GM23338 (cell line): ENCODE results near the gene OR10P1. TPM values are rescaled to one million over a fixed set of nuclear protein-coding genes. Genes with fewer than 3 reads are reported as not detected.

ENCODE experiments used
- ATAC-seq: fragments of 200-7000 bp; cut with Tn5 transposase; 3 replicates; pipeline ENCODE4 v1.9.1; 2020
- DNase-seq: peaks from one replicate; pipeline ENCODE4 v3.0.0-alpha.2; 2015; ENCODE audit warnings: low spot score
- H2AFZ ChIP-seq: fragments of 200-600 bp; sonication (generic); 2 replicates; pipeline ENCODE4 v1.8.0; 2016; ENCODE audit warnings: antibody characterized with exemption, mild to moderate bottlenecking, moderate library complexity
- H3F3A ChIP-seq: fragments of 200-600 bp; sonication (generic); replicated peaks from 2 replicates; pipeline ENCODE4 v1.8.0; 2017; ENCODE audit warnings: antibody characterized with exemption, mixed run types, low read depth
- H3K27ac ChIP-seq: fragments of 200-600 bp; sonication (generic); 2 replicates; pipeline ENCODE4 v1.6.1; 2016; ENCODE audit warnings: low read depth
- H3K27me3 ChIP-seq: fragments of 200-600 bp; sonication (generic); 2 replicates; pipeline ENCODE4 v1.8.0; 2016; ENCODE audit warnings: mild to moderate bottlenecking, mixed run types, moderate library complexity; ENCODE audit not compliant: insufficient read depth
- H3K36me3 ChIP-seq: fragments of 200-600 bp; sonication (generic); 2 replicates; pipeline ENCODE4 v1.8.0; 2016; ENCODE audit warnings: mild to moderate bottlenecking; ENCODE audit not compliant: insufficient read depth
- H3K4me1 ChIP-seq: fragments of 200-600 bp; sonication (generic); 2 replicates; pipeline ENCODE4 v1.8.0; 2016; ENCODE audit warnings: mild to moderate bottlenecking, moderate library complexity; ENCODE audit not compliant: insufficient read depth
- H3K4me2 ChIP-seq: fragments of 200-600 bp; sonication (generic); 2 replicates; pipeline ENCODE4 v1.7.1; 2017; ENCODE audit warnings: mixed run types
- H3K4me3 ChIP-seq: fragments of 200-600 bp; sonication (generic); 2 replicates; pipeline ENCODE4 v1.6.1; 2016; ENCODE audit warnings: mixed run types
- H3K79me2 ChIP-seq: fragments of 200-600 bp; sonication (generic); replicated peaks from 2 replicates; pipeline ENCODE4 v1.8.0; 2017; ENCODE audit warnings: mild to moderate bottlenecking; ENCODE audit not compliant: insufficient read depth
- H3K9me2 ChIP-seq: fragments of 200-600 bp; sonication (generic); 2 replicates; pipeline ENCODE4 v1.8.0; 2017; ENCODE audit not compliant: insufficient read depth
- H4K20me1 ChIP-seq: fragments of 200-600 bp; sonication (generic); replicated peaks from 2 replicates; pipeline ENCODE4 v1.8.0; 2017; ENCODE audit warnings: mild to moderate bottlenecking; ENCODE audit not compliant: insufficient read depth
- H3K27ac Mint-ChIP-seq: 2 replicates; pipeline ENCODE4 v1.8.0; 2020; ENCODE audit warnings: inconsistent platforms, mild to moderate bottlenecking, moderate library complexity, mixed read lengths
- H3K27me3 Mint-ChIP-seq: 3 replicates; pipeline ENCODE4 v1.8.0; 2022; ENCODE audit warnings: low read depth, mild to moderate bottlenecking, moderate library complexity, mixed read lengths, inconsistent platforms; ENCODE audit not compliant: insufficient read depth, poor library complexity
- H3K36me3 Mint-ChIP-seq: 3 replicates; pipeline ENCODE4 v1.8.0; 2021; ENCODE audit warnings: low read depth, mild to moderate bottlenecking, inconsistent platforms, moderate library complexity, mixed read lengths
- H3K4me1 Mint-ChIP-seq: 3 replicates; pipeline ENCODE4 v1.8.0; 2020; ENCODE audit warnings: mild to moderate bottlenecking, inconsistent platforms, mixed read lengths
- H3K4me3 Mint-ChIP-seq: 3 replicates; pipeline ENCODE4 v1.8.0; 2021; ENCODE audit warnings: moderate library complexity, mild to moderate bottlenecking, inconsistent platforms, mixed read lengths
- H3K9me3 Mint-ChIP-seq: 3 replicates; pipeline ENCODE4 v1.8.0; 2020; ENCODE audit warnings: moderate library complexity, mild to moderate bottlenecking, inconsistent platforms, mixed read lengths
- CREB1 ChIP-seq: fragments of 250-450 bp; sonication (Bioruptor Pico); IDR thresholded peaks from 2 replicates; pipeline ENCODE4 v1.5.0; 2020; ENCODE audit warnings: low read depth, mild to moderate bottlenecking, moderate library complexity
- ETS1 ChIP-seq: IDR thresholded peaks from 2 replicates; pipeline ENCODE4 v1.6.1; 2016; ENCODE audit warnings: antibody characterized with exemption
- EZH2 ChIP-seq: fragments of 200-600 bp; sonication (generic); IDR thresholded peaks from one replicate; pipeline ENCODE4 v1.8.0; 2017; ENCODE audit warnings: antibody characterized with exemption, mild to moderate bottlenecking, low read depth; ENCODE audit not compliant: unreplicated experiment
- JUNB ChIP-seq: IDR thresholded peaks from one replicate; pipeline ENCODE4 v1.6.1; 2016; ENCODE audit warnings: antibody characterized with exemption; ENCODE audit not compliant: unreplicated experiment
- NANOG ChIP-seq: IDR thresholded peaks from 2 replicates; pipeline ENCODE4 v1.6.1; 2016; ENCODE audit warnings: antibody characterized with exemption, borderline replicate concordance
- POLR2AphosphoS5 ChIP-seq: IDR thresholded peaks from 2 replicates; pipeline ENCODE4 v1.6.1; 2016; ENCODE audit warnings: antibody characterized with exemption, low read depth
- STAT1 ChIP-seq: IDR thresholded peaks from one replicate; pipeline ENCODE4 v1.6.1; 2016; ENCODE audit warnings: antibody characterized with exemption; ENCODE audit not compliant: unreplicated experiment
- ZNF331 ChIP-seq: fragments of 250-450 bp; sonication (Bioruptor Pico); IDR thresholded peaks from 2 replicates; pipeline ENCODE4 v1.5.0; 2020; ENCODE audit warnings: low read depth, mild to moderate bottlenecking, moderate library complexity
- polyA plus RNA-seq: library from polyadenylated mRNA; unstranded; fragments of >200 nt; fragmentation: Nextera tagmentation; extraction: Ambion mirVana; gene quantifications from 2 replicates; pipeline ENCODE4 v1.2.1, GENCODE V29; 2016
- total RNA-seq: library from RNA; depleted of rRNA; stranded (reverse); fragments of >200 nt; shearing (Covaris generic); gene quantifications from 2 replicates; pipeline ENCODE4 v1.2.3, GENCODE V29; 2014
- TF ChIP-seq, protein P1 (sequence below): IDR thresholded peaks from one replicate; pipeline ENCODE4 v1.6.1; 2018; ENCODE audit warnings: antibody characterized with exemption; ENCODE audit not compliant: unreplicated experiment
- TF ChIP-seq, protein P2 (sequence below), 2 experiments: fragments of 200-600 bp in 1 of 2; sonication (generic) in 1 of 2; conservative IDR thresholded peaks; 2 replicates each; pipeline versions ENCODE4 v1.5.1 to v1.6.1; 2016 to 2017; ENCODE audit warnings: antibody characterized with exemption in 2 of 2, low read depth in 2 of 2, mild to moderate bottlenecking in 2 of 2, moderate library complexity in 1 of 2

Gene OR10P1
- total and polyA plus RNA-seq, 2 experiments from 2014 or later, result not detected

DNA sequence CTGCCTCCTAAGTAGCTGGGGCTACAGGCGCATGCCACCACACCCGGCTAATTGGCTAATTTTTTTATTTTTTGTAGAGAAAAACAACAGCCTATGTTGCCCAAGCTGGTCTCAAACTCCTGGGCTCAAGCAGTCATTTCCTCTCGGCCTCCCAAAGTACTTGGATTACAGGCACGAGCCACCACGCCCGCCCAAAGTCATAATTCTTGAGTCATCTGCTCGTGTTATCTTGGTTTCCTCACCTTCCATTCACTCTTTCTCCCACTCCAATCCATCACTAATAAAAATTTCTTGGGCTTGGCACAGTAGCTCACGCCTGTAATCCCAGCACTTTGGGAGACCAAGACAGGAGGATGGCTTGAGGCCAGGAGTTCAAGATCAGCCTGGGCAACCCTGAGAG is 39.0 kb downstream of the OR10P1 start (continued):
- TF ChIP-seq, protein P1, sequence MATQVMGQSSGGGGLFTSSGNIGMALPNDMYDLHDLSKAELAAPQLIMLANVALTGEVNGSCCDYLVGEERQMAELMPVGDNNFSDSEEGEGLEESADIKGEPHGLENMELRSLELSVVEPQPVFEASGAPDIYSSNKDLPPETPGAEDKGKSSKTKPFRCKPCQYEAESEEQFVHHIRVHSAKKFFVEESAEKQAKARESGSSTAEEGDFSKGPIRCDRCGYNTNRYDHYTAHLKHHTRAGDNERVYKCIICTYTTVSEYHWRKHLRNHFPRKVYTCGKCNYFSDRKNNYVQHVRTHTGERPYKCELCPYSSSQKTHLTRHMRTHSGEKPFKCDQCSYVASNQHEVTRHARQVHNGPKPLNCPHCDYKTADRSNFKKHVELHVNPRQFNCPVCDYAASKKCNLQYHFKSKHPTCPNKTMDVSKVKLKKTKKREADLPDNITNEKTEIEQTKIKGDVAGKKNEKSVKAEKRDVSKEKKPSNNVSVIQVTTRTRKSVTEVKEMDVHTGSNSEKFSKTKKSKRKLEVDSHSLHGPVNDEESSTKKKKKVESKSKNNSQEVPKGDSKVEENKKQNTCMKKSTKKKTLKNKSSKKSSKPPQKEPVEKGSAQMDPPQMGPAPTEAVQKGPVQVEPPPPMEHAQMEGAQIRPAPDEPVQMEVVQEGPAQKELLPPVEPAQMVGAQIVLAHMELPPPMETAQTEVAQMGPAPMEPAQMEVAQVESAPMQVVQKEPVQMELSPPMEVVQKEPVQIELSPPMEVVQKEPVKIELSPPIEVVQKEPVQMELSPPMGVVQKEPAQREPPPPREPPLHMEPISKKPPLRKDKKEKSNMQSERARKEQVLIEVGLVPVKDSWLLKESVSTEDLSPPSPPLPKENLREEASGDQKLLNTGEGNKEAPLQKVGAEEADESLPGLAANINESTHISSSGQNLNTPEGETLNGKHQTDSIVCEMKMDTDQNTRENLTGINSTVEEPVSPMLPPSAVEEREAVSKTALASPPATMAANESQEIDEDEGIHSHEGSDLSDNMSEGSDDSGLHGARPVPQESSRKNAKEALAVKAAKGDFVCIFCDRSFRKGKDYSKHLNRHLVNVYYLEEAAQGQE, result no peak
- TF ChIP-seq EZH2 (no peak), ETS1 (no peak), STAT1 (no peak), POLR2AphosphoS5 (no peak), CREB1 (CRISPR knock-in tag) (no peak), JUNB (no peak), NANOG (no peak)
- TF ChIP-seq, protein P2, sequence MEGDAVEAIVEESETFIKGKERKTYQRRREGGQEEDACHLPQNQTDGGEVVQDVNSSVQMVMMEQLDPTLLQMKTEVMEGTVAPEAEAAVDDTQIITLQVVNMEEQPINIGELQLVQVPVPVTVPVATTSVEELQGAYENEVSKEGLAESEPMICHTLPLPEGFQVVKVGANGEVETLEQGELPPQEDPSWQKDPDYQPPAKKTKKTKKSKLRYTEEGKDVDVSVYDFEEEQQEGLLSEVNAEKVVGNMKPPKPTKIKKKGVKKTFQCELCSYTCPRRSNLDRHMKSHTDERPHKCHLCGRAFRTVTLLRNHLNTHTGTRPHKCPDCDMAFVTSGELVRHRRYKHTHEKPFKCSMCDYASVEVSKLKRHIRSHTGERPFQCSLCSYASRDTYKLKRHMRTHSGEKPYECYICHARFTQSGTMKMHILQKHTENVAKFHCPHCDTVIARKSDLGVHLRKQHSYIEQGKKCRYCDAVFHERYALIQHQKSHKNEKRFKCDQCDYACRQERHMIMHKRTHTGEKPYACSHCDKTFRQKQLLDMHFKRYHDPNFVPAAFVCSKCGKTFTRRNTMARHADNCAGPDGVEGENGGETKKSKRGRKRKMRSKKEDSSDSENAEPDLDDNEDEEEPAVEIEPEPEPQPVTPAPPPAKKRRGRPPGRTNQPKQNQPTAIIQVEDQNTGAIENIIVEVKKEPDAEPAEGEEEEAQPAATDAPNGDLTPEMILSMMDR (conservative IDR thresholded peaks at IDR 0.05; ENCODE audit: low read depth in 2 of 2), result no peak

DNA sequence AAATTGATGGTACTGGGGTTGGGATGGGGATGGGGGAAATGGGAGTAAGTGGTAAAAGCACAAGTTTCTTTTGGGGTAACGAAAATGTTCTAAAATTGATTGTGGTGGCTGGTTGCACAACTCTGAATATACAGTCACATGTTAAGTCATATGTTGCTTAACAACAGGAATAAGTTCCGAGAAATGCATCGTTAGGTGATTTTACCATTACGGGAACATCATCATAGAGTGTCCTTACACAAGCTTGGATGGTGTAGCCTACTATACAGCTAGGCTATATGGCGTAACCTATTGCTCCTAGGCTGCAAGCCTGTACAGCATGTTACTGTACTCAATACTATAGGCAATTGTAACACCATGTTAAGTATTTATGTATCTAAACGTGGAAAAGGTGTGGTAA is 40.0 kb downstream of the OR10P1 start:
- Mint-ChIP-seq H3K4me1 (peaks cover 10% of the 10 kb centered on the region), H3K36me3 (no peaks in the 10 kb centered on the region), H3K27ac (no peak overlapping the region), H3K9me3 (no peaks in the 10 kb centered on the region), H3K4me3 (no peak overlapping the region), H3K27me3 (peaks cover 7% of the 10 kb centered on the region)
- Histone ChIP-seq H2AFZ (no peak overlapping the region), H3K36me3 (no peaks in the 10 kb centered on the region), H3K9me2 (no peaks in the 10 kb centered on the region), H3K27me3 (no peaks in the 10 kb centered on the region), H3K4me2 (no peak overlapping the region), H3K79me2 (no peaks in the 10 kb centered on the region), H3K4me1 (peaks cover 3% of the 10 kb centered on the region; the same call in 1 of the 2 replicates), H4K20me1 (no peaks in the 10 kb centered on the region), H3F3A (no peaks in the 10 kb centered on the region), H3K27ac (no peak overlapping the region), H3K4me3 (no peak overlapping the region)
- no peak for DNase-seq
- no peak for ATAC-seq
- TF ChIP-seq ETS1 (no peak), ZNF331 (CRISPR knock-in tag) (no peak)
- TF ChIP-seq, protein P2 (conservative IDR thresholded peaks at IDR 0.05; ENCODE audit: low read depth in 2 of 2), result no peak
